HUES6 (cell line): ENCODE results near the gene PRTN3.
"Not testable (repeated sequence)": the region's sequence is repeated elsewhere in the genome, so short reads cannot be mapped to it uniquely, and the experiment has no call there.

Experiments
- H3K27ac ChIP-seq: 2 replicates; pipeline ENCODE4 v1.7.0; 2013; ENCODE audit warnings: low read depth, mild to moderate bottlenecking, low read length, inconsistent platforms
- H3K27me3 ChIP-seq: 2 replicates; pipeline ENCODE4 v1.6.1; 2013; ENCODE audit warnings: low read length; ENCODE audit not compliant: control insufficient read depth, insufficient read depth
- H3K36me3 ChIP-seq: 2 replicates; pipeline ENCODE4 v1.6.1; 2013; ENCODE audit warnings: low read length; ENCODE audit not compliant: control insufficient read depth, insufficient read depth
- H3K4me1 ChIP-seq: 2 replicates; pipeline ENCODE4 v1.6.1; 2013; ENCODE audit warnings: low read length; ENCODE audit not compliant: control insufficient read depth, insufficient read depth
- H3K4me3 ChIP-seq: 2 replicates; pipeline ENCODE4 v1.5.1; 2013; ENCODE audit warnings: low read depth, low read length
- H3K9ac ChIP-seq: one replicate; pipeline ENCODE4 v1.6.1; 2013; ENCODE audit warnings: mild to moderate bottlenecking, low read length
- H3K9me3 ChIP-seq: 2 replicates; pipeline ENCODE4 v1.6.1; 2013; ENCODE audit warnings: low read depth, low read length; ENCODE audit not compliant: control insufficient read depth, insufficient read depth

The PRTN3 gene

GRCh38 chr19:823565-824121, 17.2 kb upstream of the PRTN3 start:
- no peaks in the 10 kb centered on the region for H3K9me3 ChIP-seq
- peaks cover 3% of the 10 kb centered on the region; the same call in 1 of the 2 replicates for H3K4me1 ChIP-seq
- H3K27ac ChIP-seq: no peak overlapping the region
- no peak overlapping the region for H3K9ac ChIP-seq
- H3K36me3 ChIP-seq: no peaks in the 10 kb centered on the region
- no peak overlapping the region for H3K4me3 ChIP-seq
- H3K27me3 ChIP-seq: no peaks in the 10 kb centered on the region

- no peak overlapping the region for H3K9ac ChIP-seq
- no peaks in the 10 kb centered on the region for H3K9me3 ChIP-seq
- no peak overlapping the region for H3K4me3 ChIP-seq
- H3K27ac ChIP-seq: no peak overlapping the region
- H3K36me3 ChIP-seq: no peaks in the 10 kb centered on the region
- peaks cover 3% of the 10 kb centered on the region; the same call in 1 of the 2 replicates for H3K4me1 ChIP-seq
- H3K27me3 ChIP-seq: no peaks in the 10 kb centered on the region
These were observed 15.9 kb upstream of the PRTN3 start for GRCh38 chr19:824885-825284.

DNA sequence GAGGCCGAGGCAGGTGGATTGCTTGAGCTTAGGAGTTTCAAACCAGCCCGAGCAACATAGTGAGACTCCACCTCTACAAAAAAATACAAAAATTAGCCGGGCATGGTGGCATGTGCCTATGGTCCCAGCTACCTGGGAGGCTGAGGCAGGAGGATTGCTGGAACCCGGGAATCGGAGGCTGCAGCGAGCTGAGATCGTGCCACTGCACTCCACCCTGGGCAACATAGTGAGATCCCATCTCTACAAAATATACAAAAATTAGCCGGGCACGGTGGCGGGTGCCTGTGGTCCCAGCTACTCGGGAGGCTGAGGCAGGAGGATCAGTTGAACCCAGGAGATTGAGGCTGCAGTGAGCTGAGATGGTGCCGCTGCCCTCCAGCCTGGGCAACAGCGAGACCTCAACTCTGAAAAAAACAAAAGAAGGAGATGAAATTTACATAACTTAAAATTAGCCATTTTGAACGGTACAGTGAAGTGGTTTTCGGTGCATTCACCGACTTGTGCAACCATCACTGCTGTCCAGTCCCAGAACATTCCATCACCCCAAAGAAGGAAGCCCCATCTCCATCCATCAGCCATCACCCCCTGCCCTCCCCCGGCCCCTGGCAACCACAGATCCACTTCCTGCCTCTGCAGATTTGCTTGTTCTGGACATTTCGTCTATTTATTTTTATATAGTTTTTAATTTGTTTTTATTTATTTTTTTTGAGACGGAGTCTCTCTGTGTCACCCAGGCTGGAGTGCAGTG, 14.7 kb upstream of the PRTN3 start:
- no peaks in the 10 kb centered on the region for H3K36me3 ChIP-seq
- H3K4me1 ChIP-seq: peaks cover 3% of the 10 kb centered on the region; the same call in 1 of the 2 replicates
- no peaks in the 10 kb centered on the region for H3K9me3 ChIP-seq
- no peaks in the 10 kb centered on the region for H3K27me3 ChIP-seq
- no peak overlapping the region for H3K4me3 ChIP-seq
- H3K27ac ChIP-seq: no peak overlapping the region
- no peak overlapping the region for H3K9ac ChIP-seq

DNA sequence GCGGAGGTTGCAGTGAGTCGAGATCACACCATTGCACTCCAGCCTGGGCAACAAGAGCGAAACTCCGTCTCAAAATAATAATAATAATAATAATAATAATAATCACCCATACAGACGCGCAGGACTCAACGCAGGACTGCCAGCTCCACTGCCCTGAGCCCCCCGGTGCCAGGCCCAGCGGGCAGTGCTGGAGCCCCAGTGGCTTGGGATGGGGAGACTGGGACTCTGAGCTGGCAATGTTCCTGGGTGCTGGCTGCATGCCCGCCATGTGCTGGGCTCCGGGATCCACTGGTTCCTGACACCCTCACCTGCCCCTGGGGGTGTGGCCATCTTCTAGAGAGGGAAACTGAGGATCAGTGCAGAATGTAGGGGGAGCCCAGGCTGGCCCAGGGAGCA, 13.5 kb upstream of the PRTN3 start:
- Histone ChIP-seq H3K9ac (no peak overlapping the region), H3K4me1 (peaks cover 3% of the 10 kb centered on the region; the same call in 1 of the 2 replicates), H3K4me3 (no peak overlapping the region)

GRCh38 chr19:827710-828321, 13.0 kb upstream of the PRTN3 start, which contains the start of gene AZU1:
Gene AZU1, plus strand, starts transcription at chr19:827837. Its CDS starts 10 bp downstream, at chr19:827847.
- Histone ChIP-seq H3K4me1 (peaks cover 3% of the 10 kb centered on the region; the same call in 1 of the 2 replicates), H3K9me3 (no peaks in the 10 kb centered on the region), H3K9ac (no peak within 1 kb of the TSS), H3K36me3 (no peaks in the 10 kb centered on the region), H3K4me3 (no peak within 1 kb of the TSS), H3K27me3 (no peaks in the 10 kb centered on the region), H3K27ac (no peak within 1 kb of the TSS)

More for the DNA sequence above, 13.5 kb upstream of the PRTN3 start:
- H3K36me3 ChIP-seq: no peaks in the 10 kb centered on the region
- no peaks in the 10 kb centered on the region for H3K9me3 ChIP-seq
- no peak overlapping the region for H3K27ac ChIP-seq
- H3K27me3 ChIP-seq: no peaks in the 10 kb centered on the region

DNA sequence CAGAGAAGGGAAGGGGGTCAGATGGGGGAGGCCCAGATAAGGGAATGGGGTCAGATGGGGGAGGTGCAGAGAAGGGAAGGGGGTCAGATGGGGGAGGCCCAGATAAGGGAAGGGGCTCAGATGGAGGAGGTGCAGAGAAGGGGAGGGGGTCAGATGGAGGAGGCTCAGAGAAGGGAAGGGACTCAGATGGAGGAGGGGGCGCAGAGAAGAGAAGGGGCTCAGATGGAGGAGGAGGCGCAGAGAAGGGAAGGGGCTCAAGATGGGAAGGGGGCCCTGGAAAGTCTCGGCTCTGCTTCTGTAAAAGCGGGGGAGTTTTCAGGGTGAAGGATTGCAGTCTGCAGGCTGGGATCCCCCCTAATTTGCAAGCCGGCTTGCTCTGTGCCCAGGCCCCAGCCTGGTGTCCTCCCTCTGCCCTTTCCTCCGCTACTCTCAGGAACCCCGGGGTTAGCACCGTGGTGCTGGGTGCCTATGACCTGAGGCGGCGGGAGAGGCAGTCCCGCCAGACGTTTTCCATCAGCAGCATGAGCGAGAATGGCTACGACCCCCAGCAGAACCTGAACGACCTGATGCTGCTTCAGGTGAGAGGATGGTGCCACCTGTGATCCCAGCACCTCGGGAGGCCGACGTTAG, 11.6 kb upstream of the PRTN3 start:
- no peaks in the 10 kb centered on the region for H3K36me3 ChIP-seq
- no peak overlapping the region for H3K27ac ChIP-seq
- no peaks in the 10 kb centered on the region for H3K9me3 ChIP-seq
- H3K4me3 ChIP-seq: no peak overlapping the region
- H3K4me1 ChIP-seq: no peaks in the 10 kb centered on the region
- no peak overlapping the region for H3K9ac ChIP-seq
- H3K27me3 ChIP-seq: no peaks in the 10 kb centered on the region

DNA sequence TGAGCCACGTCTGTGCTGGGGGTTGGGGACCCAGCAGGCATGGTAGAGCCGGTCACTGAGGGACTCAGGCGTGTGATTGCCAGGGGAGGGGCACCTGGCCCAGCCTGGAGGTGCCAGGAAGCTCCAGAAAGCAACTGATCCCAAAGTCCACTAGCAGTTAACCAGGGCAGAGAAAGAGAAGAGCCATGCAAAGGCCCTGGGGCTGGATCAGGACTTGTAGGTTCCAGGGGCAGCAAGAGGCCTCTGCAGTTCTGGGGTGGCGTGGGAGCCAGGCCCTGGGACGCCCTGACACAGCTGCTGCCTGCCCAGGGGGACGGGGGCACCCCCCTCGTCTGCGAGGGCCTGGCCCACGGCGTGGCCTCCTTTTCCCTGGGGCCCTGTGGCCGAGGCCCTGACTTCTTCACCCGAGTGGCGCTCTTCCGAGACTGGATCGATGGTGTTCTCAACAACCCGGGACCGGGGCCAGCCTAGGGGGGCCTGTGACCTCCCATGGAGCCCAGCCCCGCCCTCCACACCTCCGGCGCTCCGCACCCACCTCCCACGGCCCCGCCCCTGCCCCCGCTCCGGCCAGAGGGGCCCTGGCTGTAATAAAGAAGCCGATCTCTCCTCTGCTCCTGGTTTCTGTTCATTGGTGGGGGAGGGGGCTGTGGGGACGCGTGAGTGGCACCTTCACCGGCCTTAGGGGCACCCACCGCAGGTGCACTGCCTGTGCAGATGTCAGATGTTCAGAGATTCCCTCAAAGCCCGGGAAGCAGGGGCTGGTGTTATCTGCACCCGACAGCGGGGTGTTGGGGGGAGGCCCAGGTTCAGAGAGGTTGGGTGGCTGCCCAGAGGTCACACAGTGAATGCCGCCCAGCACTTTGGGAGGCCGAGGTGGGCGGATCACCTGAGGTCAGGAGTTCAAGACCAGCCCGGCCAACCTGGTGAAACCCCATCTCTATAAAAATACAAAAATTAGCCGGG, 9.1 kb upstream of the PRTN3 start:
- Histone ChIP-seq H3K27ac (no peak overlapping the region), H3K4me3 (no peak overlapping the region), H3K9ac (no peak overlapping the region), H3K9me3 (no peaks in the 10 kb centered on the region), H3K36me3 (no peaks in the 10 kb centered on the region), H3K27me3 (0 out of 2 replicates have a peak, but pooled peaks cover 2% of the 10 kb centered on the region), H3K4me1 (no peaks in the 10 kb centered on the region)

GRCh38 chr19:834216-834615, 6.6 kb upstream of the PRTN3 start:
- H3K9me3 ChIP-seq: no peaks in the 10 kb centered on the region
- H3K27ac ChIP-seq: no peak overlapping the region
- no peak overlapping the region for H3K4me3 ChIP-seq
- no peak overlapping the region for H3K9ac ChIP-seq
- H3K27me3 ChIP-seq: 0 out of 2 replicates have a peak, but pooled peaks cover 2% of the 10 kb centered on the region
- no peaks in the 10 kb centered on the region for H3K4me1 ChIP-seq
- H3K36me3 ChIP-seq: no peaks in the 10 kb centered on the region

DNA sequence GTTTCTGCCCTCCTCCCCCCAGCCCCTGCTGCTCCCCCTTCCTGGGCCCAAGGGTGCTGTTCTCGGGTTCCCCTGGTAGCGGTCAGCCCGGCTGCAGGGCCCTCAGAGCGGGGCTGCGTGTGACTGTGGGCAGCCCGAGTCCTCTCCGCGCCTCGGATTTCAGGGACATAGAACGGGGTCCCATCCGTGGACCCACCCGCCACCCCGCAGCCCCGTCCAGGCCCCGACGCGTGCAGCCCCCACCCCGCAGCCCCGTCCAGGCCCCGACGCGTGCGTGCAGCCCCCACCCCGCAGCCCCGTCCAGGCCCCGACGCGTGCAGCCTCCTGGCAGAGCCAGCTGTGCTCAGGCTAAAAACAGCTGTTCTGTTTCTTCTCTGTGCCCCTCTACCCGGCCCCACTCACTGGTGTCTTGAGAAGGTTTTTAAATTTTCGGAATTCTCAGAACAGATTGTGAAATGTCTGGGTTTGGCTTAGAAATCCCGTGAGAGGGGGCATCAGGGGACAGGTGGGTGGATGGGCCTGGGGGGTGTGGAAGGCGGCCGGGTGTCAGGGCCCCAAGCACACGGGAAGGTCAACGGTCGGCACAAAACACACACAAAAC, 5.5 kb upstream of the PRTN3 start:
- Histone ChIP-seq H3K9me3 (no peaks in the 10 kb centered on the region), H3K4me3 (no peak overlapping the region), H3K9ac (no peak overlapping the region), H3K36me3 (no peaks in the 10 kb centered on the region), H3K27me3 (0 out of 2 replicates have a peak, but pooled peaks cover 2% of the 10 kb centered on the region), H3K27ac (no peak overlapping the region), H3K4me1 (no peaks in the 10 kb centered on the region)

GRCh38 chr19:842802-843179, 2.0 kb downstream of the PRTN3 start:
- not testable (repeated sequence) for H3K36me3 ChIP-seq, H3K9me3 ChIP-seq, H3K4me1 ChIP-seq, H3K27ac ChIP-seq, H3K9ac ChIP-seq, H3K4me3 ChIP-seq
- peaks cover 34% of the 10 kb centered on the region for H3K27me3 ChIP-seq
